ENCODE data around the gene UBASH3A.

The UBASH3A gene

DNA sequence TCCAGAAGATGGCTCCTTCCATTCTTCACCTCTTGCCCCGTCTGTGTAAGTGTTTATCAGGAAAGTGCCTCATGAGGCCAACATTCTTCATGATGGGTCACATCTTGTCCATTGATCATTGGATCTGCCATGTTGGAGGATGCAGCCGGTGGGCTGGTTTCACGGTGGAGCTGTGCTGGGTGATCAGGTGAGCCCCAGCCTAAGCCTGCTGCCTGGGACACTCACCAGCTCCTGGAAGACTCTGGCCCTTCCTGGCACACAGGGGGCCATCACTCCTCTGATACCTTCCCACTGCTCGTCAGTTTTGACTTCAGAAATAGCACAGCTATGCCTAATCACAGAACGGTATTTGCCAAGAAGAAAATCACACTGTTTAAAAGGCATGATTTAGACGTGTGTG is 38.3 kb downstream of the UBASH3A start:
- H3K27me3 Mint-ChIP-seq (ENCODE audit: low read depth), result no peaks in the 10 kb centered on the region
- no peak for DNase-seq (ENCODE audit: low spot score)
- H3K4me1 Mint-ChIP-seq (ENCODE audit: low read depth), result peaks cover 26% of the 10 kb centered on the region
- no peak overlapping the region for H3K4me3 Mint-ChIP-seq
- H3K27ac Mint-ChIP-seq, result no peak overlapping the region
- H3K9me3 Mint-ChIP-seq, result no peaks in the 10 kb centered on the region
- peaks cover 94% of the 10 kb centered on the region for H3K36me3 Mint-ChIP-seq (ENCODE audit: low read depth)

DNA sequence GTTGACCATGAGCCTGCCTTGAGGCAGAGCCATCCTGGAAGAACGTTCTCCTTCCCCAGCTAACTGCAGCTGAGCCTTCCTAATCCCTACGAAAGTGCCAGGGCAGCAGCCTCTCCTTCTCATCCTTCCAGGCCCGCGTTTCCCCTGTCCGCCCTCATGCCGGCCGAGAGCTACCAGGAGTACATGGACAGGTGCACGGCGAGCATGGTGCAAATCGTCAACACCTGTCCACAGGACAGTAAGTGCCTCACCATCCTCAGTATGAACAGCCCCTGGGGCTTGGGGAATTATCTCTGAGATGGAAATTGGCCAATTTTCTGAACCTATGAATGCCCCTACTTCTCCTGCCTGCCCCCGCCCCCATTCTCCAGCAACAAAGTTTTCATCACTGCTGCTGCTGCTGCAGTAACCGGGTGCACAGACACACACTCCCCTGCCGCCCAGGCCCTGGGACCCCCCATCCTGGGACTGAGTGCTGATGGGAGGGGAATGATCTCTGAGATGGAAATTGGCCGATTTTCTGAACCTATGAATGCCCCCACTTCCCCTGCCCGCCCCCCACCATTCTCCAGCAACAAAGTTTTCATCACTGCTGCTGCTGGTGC is 39.6 kb downstream of the UBASH3A start:
- DNase-seq (ENCODE audit: low spot score), result no peak
- Mint-ChIP-seq H3K36me3 (ENCODE audit: low read depth) (peaks cover 92% of the 10 kb centered on the region), H3K27me3 (ENCODE audit: low read depth) (no peaks in the 10 kb centered on the region), H3K4me1 (ENCODE audit: low read depth) (peaks cover 25% of the 10 kb centered on the region), H3K27ac (no peak overlapping the region), H3K4me3 (no peak overlapping the region), H3K9me3 (no peaks in the 10 kb centered on the region)

DNA sequence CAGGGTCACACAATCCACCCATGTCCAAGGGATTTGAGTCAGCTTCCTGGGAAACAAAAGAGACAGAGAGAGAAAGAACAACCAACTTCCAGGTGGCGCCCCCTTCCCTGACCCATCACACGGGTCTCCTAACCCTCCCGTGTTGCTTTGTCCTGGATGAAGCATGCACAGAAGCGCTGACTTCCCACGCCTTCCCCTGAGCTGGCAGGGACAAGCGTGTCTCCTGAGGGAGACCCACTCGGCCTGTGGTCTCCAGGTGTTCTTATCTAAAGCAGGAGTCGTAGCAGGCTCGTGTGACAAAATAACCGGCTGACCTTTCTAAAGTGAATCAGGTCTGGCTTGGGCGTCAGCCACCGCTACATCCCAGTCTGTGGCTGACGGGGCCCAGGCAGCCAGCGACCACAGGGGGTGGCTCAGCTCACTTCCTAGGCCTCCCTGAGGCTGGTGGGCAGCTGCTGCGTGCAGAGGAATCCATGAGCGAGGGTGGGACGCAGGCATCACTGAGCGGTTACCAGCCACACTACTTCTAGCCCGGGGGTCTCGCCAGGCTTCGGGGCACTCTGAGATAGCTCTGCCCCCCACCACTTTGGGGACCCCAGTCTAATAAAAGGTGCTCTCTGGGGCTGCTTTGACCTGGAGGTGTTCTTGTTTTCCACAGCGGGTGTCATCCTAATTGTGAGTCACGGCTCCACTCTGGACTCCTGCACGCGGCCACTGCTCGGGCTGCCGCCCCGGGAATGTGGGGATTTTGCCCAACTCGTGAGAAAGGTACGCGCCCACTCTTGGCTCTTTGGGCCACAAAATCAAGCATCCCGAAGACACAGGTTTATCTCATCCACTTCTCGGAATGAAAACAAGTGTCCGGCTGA is 40.4 kb downstream of the UBASH3A start:
- Mint-ChIP-seq H3K4me3 (no peak overlapping the region), H3K4me1 (ENCODE audit: low read depth) (peaks cover 25% of the 10 kb centered on the region), H3K36me3 (ENCODE audit: low read depth) (peaks cover 87% of the 10 kb centered on the region), H3K27me3 (ENCODE audit: low read depth) (no peaks in the 10 kb centered on the region), H3K27ac (no peak overlapping the region), H3K9me3 (no peaks in the 10 kb centered on the region)
- no peak for DNase-seq (ENCODE audit: low spot score)

- no peaks in the 10 kb centered on the region for H3K27me3 Mint-ChIP-seq (ENCODE audit: low read depth)
- H3K36me3 Mint-ChIP-seq (ENCODE audit: low read depth), result peaks cover 82% of the 10 kb centered on the region
- H3K27ac Mint-ChIP-seq, result no peak overlapping the region
- peaks cover 26% of the 10 kb centered on the region for H3K4me1 Mint-ChIP-seq (ENCODE audit: low read depth)
- no peak overlapping the region for H3K4me3 Mint-ChIP-seq
- H3K9me3 Mint-ChIP-seq, result no peaks in the 10 kb centered on the region
- no peak for DNase-seq (ENCODE audit: low spot score)
These were observed 41.0 kb downstream of the UBASH3A start for GRCh38 chr21:42444745-42445059.

DNA sequence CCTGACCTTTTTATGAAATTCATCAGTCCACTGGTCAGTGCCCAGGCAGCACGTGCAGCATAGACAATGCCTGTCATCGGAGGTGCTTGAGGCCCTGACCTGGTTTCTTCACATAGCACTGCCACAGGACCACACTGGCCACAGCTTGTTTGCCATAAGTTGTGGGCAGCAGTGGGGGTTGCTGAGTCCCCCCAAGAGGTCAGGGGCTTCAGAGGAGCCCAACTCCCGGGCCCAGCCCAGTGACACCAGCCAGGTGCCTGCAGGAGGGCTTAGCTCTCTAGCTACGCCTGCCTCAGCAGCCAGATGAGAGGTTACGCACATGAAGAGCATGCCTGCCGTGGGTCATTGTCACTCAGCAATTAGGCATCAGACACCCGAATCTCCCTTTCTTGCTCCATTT is 41.6 kb downstream of the UBASH3A start:
- no peaks in the 10 kb centered on the region for H3K9me3 Mint-ChIP-seq
- DNase-seq (ENCODE audit: low spot score), result no peak
- peaks cover 29% of the 10 kb centered on the region for H3K4me1 Mint-ChIP-seq (ENCODE audit: low read depth)
- peaks cover 78% of the 10 kb centered on the region for H3K36me3 Mint-ChIP-seq (ENCODE audit: low read depth)
- no peak overlapping the region for H3K27ac Mint-ChIP-seq
- H3K4me3 Mint-ChIP-seq, result no peak overlapping the region
- H3K27me3 Mint-ChIP-seq (ENCODE audit: low read depth), result no peaks in the 10 kb centered on the region

DNA sequence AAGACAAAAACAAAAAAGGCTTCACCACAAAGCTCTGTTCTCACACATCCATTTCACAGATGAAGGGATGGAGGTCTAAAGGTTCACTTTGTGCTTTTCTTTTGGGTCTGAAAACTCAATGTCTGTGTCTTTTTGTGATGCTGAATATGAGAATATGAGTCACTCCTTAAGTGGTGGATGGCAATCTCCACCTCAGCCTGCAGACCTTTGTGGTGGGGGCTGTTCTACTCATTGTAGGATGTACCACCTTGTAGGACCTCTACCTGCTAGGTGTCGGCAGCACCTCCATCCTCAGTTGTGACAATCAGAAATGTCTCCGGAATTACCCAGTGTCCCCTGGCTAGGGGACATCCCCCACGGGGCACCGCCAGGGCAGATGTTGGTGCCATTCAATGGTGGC is 42.8 kb downstream of the UBASH3A start:
- Mint-ChIP-seq H3K9me3 (no peaks in the 10 kb centered on the region), H3K4me3 (no peak overlapping the region), H3K36me3 (ENCODE audit: low read depth) (peaks cover 67% of the 10 kb centered on the region), H3K27ac (no peak overlapping the region), H3K4me1 (ENCODE audit: low read depth) (peaks cover 29% of the 10 kb centered on the region), H3K27me3 (ENCODE audit: low read depth) (no peaks in the 10 kb centered on the region)
- no peak for DNase-seq (ENCODE audit: low spot score)

GRCh38 chr21:42447182-42447581 is 43.5 kb downstream of the UBASH3A start:
- Mint-ChIP-seq H3K9me3 (no peaks in the 10 kb centered on the region), H3K4me1 (ENCODE audit: low read depth) (peaks cover 26% of the 10 kb centered on the region), H3K4me3 (no peak overlapping the region), H3K27me3 (ENCODE audit: low read depth) (no peaks in the 10 kb centered on the region), H3K27ac (peak overlapping the region; percentile 24), H3K36me3 (ENCODE audit: low read depth) (peaks cover 60% of the 10 kb centered on the region)
- no peak for DNase-seq (ENCODE audit: low spot score)

DNA sequence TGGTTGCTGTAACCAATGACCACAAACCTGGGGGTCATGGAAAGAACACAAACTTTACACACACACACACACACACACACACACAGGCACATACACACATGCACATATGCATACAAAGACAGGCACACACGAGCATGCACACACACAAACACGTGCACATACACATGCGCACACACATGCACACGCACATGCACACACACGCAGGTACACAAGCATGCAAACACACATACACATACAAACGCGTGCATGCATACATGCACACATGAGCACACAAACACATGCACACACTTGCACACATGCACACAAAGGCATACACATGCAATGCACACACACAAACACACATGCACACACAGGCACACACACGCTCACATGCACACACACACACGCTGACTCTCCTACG is 44.0 kb downstream of the UBASH3A start:
- H3K9me3 Mint-ChIP-seq, result no peaks in the 10 kb centered on the region
- no peak for DNase-seq (ENCODE audit: low spot score)
- peaks cover 55% of the 10 kb centered on the region for H3K36me3 Mint-ChIP-seq (ENCODE audit: low read depth)
- H3K4me3 Mint-ChIP-seq, result no peak overlapping the region
- peak overlapping the region; percentile 29 for H3K27ac Mint-ChIP-seq
- H3K27me3 Mint-ChIP-seq (ENCODE audit: low read depth), result no peaks in the 10 kb centered on the region
- H3K4me1 Mint-ChIP-seq (ENCODE audit: low read depth), result peaks cover 26% of the 10 kb centered on the region

GRCh38 chr21:42448686-42449085 is 45.0 kb downstream of the UBASH3A start:
- no peak for DNase-seq (ENCODE audit: low spot score)
- Mint-ChIP-seq H3K4me1 (ENCODE audit: low read depth) (peaks cover 26% of the 10 kb centered on the region), H3K9me3 (no peaks in the 10 kb centered on the region), H3K36me3 (ENCODE audit: low read depth) (peaks cover 46% of the 10 kb centered on the region), H3K4me3 (no peak overlapping the region), H3K27me3 (ENCODE audit: low read depth) (no peaks in the 10 kb centered on the region), H3K27ac (no peak overlapping the region)

GRCh38 chr21:42451941-42452340 is 48.2 kb downstream of the UBASH3A start:
- peak overlapping the region; percentile 21 for H3K27ac Mint-ChIP-seq
- no peaks in the 10 kb centered on the region for H3K27me3 Mint-ChIP-seq (ENCODE audit: low read depth)
- H3K4me1 Mint-ChIP-seq (ENCODE audit: low read depth), result peaks cover 33% of the 10 kb centered on the region

GRCh38 chr21:42452401-42453223 is 48.9 kb downstream of the UBASH3A start:
- DNase-seq (ENCODE audit: low spot score), result no peak
- Mint-ChIP-seq H3K27ac (no peak overlapping the region), H3K4me3 (no peak overlapping the region), H3K9me3 (no peaks in the 10 kb centered on the region), H3K27me3 (ENCODE audit: low read depth) (no peaks in the 10 kb centered on the region), H3K4me1 (ENCODE audit: low read depth) (peaks cover 35% of the 10 kb centered on the region), H3K36me3 (ENCODE audit: low read depth) (peaks cover 12% of the 10 kb centered on the region)

More at GRCh38 chr21:42451941-42452340, 48.2 kb downstream of the UBASH3A start:
- no peak overlapping the region for H3K4me3 Mint-ChIP-seq
- H3K9me3 Mint-ChIP-seq, result no peaks in the 10 kb centered on the region
- peaks cover 15% of the 10 kb centered on the region for H3K36me3 Mint-ChIP-seq (ENCODE audit: low read depth)
- no peak for DNase-seq (ENCODE audit: low spot score)

GRCh38 chr21:42453224-42453985 is 49.7 kb downstream of the UBASH3A start:
- peaks cover 4% of the 10 kb centered on the region for H3K36me3 Mint-ChIP-seq (ENCODE audit: low read depth)
- no peaks in the 10 kb centered on the region for H3K27me3 Mint-ChIP-seq (ENCODE audit: low read depth)
- no peaks in the 10 kb centered on the region for H3K9me3 Mint-ChIP-seq
- no peak for DNase-seq (ENCODE audit: low spot score)
- peaks cover 35% of the 10 kb centered on the region for H3K4me1 Mint-ChIP-seq (ENCODE audit: low read depth)
- H3K4me3 Mint-ChIP-seq, result no peak overlapping the region
- H3K27ac Mint-ChIP-seq, result no peak overlapping the region

DNA sequence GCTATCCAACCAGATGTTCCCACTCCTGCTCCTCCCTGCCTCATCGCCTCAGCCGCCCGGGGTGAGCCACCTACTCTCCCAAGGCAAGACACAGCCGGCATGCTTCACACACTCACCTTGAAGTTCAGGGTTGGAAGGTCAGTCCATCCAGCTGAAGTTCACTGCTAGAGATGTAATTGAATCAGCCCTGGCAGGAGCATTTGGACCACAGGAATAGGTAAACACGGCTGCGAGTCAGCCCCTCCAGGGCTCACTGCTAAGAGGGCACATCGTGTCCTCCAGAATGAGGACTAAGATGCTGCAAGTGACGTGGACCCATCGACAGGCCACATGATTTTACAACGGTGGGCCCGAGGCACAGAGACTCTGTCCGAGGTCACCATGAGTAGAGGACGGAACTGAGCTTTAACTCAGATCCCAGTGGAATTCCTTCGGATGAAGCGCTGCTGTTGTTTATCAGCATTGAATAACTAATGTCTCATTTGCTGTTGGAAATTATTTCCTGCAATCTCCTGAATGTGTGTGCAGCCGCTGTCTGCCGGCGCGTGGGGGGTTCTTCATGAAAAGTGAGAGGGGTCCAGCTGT is 50.4 kb downstream of the UBASH3A start:
- no peak for DNase-seq (ENCODE audit: low spot score)
- Mint-ChIP-seq H3K4me3 (no peak overlapping the region), H3K9me3 (no peaks in the 10 kb centered on the region), H3K27me3 (ENCODE audit: low read depth) (no peaks in the 10 kb centered on the region), H3K4me1 (ENCODE audit: low read depth) (peaks cover 32% of the 10 kb centered on the region), H3K36me3 (ENCODE audit: low read depth) (peaks cover 3% of the 10 kb centered on the region), H3K27ac (no peak overlapping the region)

Data from T-helper 2 cell treated with Interferon-gamma antibody and Interleukin-4, amounts not matched to agents 5 μg/mL and 100 μg/mL, for 36 hours (primary cell).